NCI-H2081 (cell line): ENCODE results near the gene NCAM1.

Experiments
- DNase-seq, 2 experiments: peaks; one replicate each; lab custom pipeline; 2025; lab: John Stamatoyannopoulos, UW

NCAM1 gene

GRCh38 chr11:113308601-113309000 lies 347.4 kb downstream of the NCAM1 start:
- no peak for DNase-seq

- DNase-seq: no peak
These were observed 350.3 kb downstream of the NCAM1 start for GRCh38 chr11:113311536-113311935.

- DNase-seq: no peak
These were observed 352.4 kb downstream of the NCAM1 start for GRCh38 chr11:113313601-113314000.

GRCh38 chr11:113314065-113314388 lies 352.8 kb downstream of the NCAM1 start:
- DNase-seq: no peak

- DNase-seq: peak; percentile 87 to 91
These were observed 353.4 kb downstream of the NCAM1 start, which contains the start of gene TTC12 for GRCh38 chr11:113314389-113315301. TSS of gene TTC12 (plus strand) at chr11:113314583. CDS start at chr11:113316258, 1,675 bp downstream.

- DNase-seq: no peak
These were observed 354.6 kb downstream of the NCAM1 start for GRCh38 chr11:113315811-113316210.

GRCh38 chr11:113316256-113316655 lies 355.0 kb downstream of the NCAM1 start:
- no peak for DNase-seq

- DNase-seq: peak in 1 of 2 experiments; percentile 37
These were observed 356.1 kb downstream of the NCAM1 start for GRCh38 chr11:113317339-113317738.

GRCh38 chr11:113319085-113319484 lies 357.9 kb downstream of the NCAM1 start:
- no peak for DNase-seq

GRCh38 chr11:113322158-113322557 lies 360.9 kb downstream of the NCAM1 start:
- no peak for DNase-seq

- no peak for DNase-seq
These were observed 363.0 kb downstream of the NCAM1 start for GRCh38 chr11:113324250-113324649.
